Non-pigmented ciliary epithelial cell (primary cell): ENCODE data around the gene WBP1L.
"Not testable (repeated sequence)": the region's sequence is repeated elsewhere in the genome, so short reads cannot be mapped to it uniquely, and the experiment has no call there.

Experiments used
- DNase-seq: peaks from one replicate; pipeline ENCODE4 v3.0.0-alpha.2; 2010; ENCODE audit warnings: low read depth

Gene WBP1L

GRCh38 chr10:102838276-102838927 is 94.7 kb downstream of the WBP1L start:
- DNase-seq = not testable (repeated sequence)

- DNase-seq = no peak
These were observed 98.1 kb downstream of the WBP1L start for GRCh38 chr10:102841827-102842345.

- not testable (repeated sequence) for DNase-seq
These were observed 99.4 kb downstream of the WBP1L start for GRCh38 chr10:102843139-102843538.

GRCh38 chr10:102844190-102844776 is 100.5 kb downstream of the WBP1L start:
- not testable (repeated sequence) for DNase-seq

DNA sequence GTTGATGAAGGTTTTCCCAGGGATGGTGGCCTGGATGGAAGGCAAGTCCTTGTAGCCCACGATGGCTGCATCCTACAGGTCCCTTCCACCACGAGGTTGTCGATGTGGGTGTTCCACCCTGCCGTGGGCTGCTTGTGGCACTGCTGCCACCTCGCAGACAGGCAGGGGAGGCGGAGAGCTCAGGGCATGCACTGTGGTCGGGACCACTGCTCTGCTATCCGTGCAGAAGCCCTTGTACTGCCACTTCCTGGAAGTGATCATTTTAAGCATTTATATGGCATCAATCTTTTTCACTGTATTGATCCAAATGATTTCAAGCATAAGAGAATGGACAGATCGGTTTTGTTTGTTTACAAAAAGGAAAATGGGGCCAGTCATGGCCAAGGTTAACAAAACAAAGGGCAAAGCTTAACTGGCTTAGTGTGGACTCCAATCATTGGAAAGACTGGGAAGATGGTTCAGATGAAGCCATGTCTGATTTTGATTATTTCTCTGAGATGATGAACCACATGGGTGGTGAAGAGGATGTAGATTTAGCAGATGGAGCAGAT is 101.7 kb downstream of the WBP1L start:
- no peak for DNase-seq

- DNase-seq = no peak
These were observed 106.3 kb downstream of the WBP1L start for GRCh38 chr10:102850025-102850518.

GRCh38 chr10:102853237-102853636 is 109.5 kb downstream of the WBP1L start:
- DNase-seq = not testable (repeated sequence)

DNA sequence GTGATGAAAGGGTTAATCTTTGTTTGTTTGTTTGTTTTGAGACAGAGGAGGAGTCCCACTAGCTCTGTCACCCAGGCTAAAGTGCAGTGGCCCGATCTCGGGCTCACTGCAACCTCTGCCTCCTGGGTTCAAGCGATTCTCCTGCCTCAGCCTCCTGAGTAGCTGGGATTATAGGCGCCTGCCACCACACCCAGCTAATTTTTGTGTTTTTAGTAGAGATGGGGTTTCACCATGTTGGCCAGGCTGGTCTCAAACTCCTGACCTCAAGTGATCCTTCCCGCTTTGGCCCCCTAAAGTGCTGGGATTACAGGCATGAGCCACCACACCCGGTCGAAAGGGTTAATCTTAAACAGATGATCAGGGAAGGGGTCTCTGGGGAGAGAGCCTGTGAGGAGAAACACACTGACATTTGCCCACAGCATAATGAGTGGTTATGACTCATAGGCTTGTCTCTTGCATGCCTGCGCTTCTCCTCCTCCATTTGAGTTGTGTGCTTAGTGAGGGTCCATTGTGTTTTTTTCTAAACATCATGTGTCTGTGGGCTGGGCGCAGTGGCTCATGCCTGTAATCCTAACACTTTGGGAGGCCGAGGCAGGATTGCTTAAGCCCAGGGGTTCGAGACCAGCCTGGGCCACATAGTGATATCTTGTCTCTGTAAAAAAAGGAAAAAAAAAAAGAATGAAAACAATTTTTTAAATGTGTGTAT is 112.1 kb downstream of the WBP1L start:
- peak; percentile 88 for DNase-seq

- DNase-seq = no peak
These were observed 113.1 kb downstream of the WBP1L start for GRCh38 chr10:102856758-102857424.

GRCh38 chr10:102859911-102860310 is 116.2 kb downstream of the WBP1L start:
- no peak for DNase-seq

GRCh38 chr10:102863660-102864059 is 119.9 kb downstream of the WBP1L start:
- no peak for DNase-seq

DNA sequence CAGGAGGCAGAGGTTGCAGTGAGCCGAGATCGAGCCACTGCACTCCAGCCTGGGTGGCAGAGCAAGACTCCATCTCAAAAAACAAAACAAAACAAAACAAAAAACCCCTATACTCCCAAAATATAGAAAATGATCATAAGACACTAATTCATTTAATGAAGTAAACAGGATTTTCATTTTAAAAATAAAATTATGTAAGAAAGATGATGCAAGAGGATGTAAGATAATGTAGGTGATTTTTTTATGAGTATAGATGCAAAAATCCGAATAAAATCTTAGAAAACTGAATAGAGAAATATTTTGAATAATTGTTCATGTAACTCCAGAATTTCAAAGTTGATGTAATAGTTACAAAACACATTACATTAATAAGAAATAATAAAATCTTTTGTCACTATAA is 121.9 kb downstream of the WBP1L start:
- no peak for DNase-seq
